Urinary bladder (tissue), 4 donors: ENCODE data around the gene DPP10. TPM values are rescaled to one million over a fixed set of nuclear protein-coding genes. Genes with fewer than 3 reads are reported as not detected.

Experiments used
- DNase-seq: peaks from one replicate; pipeline ENCODE4 v3.0.0-alpha.2; 2015; ENCODE audit errors: extremely low spot score
- H3K27ac ChIP-seq: one replicate; pipeline ENCODE4 v1.5.1; 2013; ENCODE audit warnings: low read depth, mild to moderate bottlenecking, moderate library complexity
- H3K36me3 ChIP-seq: one replicate; pipeline ENCODE4 v1.6.1; 2013; ENCODE audit warnings: mild to moderate bottlenecking, moderate library complexity; ENCODE audit not compliant: insufficient read depth
- H3K4me1 ChIP-seq: one replicate; pipeline ENCODE4 v1.6.1; 2013; ENCODE audit warnings: mild to moderate bottlenecking, moderate library complexity; ENCODE audit not compliant: insufficient read depth
- H3K4me3 ChIP-seq: one replicate; pipeline ENCODE4 v1.5.1; 2013; ENCODE audit warnings: low read depth, low read length
- WGBS: extraction: QIAGEN DNeasy Blood & Tissue Kit; methylation state at CpG from one replicate; pipeline ENCODE4 v1.1.7; 2013; 5-methylcytosine and 5-hydroxymethylcytosine counted together
- polyA plus RNA-seq: library from polyadenylated mRNA; stranded (reverse); fragments of 200-250 nt; gene quantifications from one replicate; pipeline ENCODE4 v1.2.3, GENCODE V29; 2013
- total RNA-seq: library from RNA; depleted of rRNA; stranded (reverse); fragments of >200 nt; gene quantifications from one replicate; pipeline ENCODE4 v1.2.3, GENCODE V29; 2014
- donor health status: healthy with polysubstance abuse.
- donor health status: healthy.

DPP10 gene
- total and polyA plus RNA-seq, 2 donors, result 0.32 to 12.4 TPM

DNA sequence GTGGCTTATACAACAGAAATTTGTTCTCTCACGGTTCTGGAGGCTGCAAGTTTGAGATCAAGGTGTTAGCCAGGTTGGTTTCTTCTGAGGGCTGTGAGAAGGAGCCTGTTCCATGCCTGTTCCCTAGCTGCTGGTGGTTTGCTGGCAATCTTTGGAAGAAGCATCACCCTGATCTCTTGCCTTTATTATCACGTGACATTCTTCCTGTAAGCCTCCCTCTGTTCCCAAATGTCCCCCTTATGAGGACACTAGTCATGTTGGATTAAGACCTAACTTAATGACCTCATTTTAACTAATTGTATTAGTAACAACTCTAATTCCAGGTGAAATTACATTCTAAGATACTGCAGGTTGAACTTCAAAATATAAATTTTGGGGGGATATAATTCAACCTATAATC is 135.2 kb downstream of the DPP10 start:
- H3K27ac ChIP-seq, result no peak overlapping the region
- no peak overlapping the region for H3K4me3 ChIP-seq
- H3K4me1 ChIP-seq, result no peaks in the 10 kb centered on the region
- 92% methylated on average over 2 of the region's 2 CpGs for WGBS
- H3K36me3 ChIP-seq, result no peaks in the 10 kb centered on the region
- DNase-seq, result no peak

GRCh38 chr2:114579542-114579941 is 137.1 kb downstream of the DPP10 start:
- no peak overlapping the region for H3K27ac ChIP-seq
- no peaks in the 10 kb centered on the region for H3K4me1 ChIP-seq
- no peaks in the 10 kb centered on the region for H3K36me3 ChIP-seq
- H3K4me3 ChIP-seq, result no peak overlapping the region
- under 1% methylated on average over 3 of the region's 3 CpGs for WGBS
- DNase-seq, result no peak

- 24% methylated on average over 6 of the region's 6 CpGs for WGBS
- no peak for DNase-seq
Measured at GRCh38 chr2:114580691-114581090, 138.2 kb downstream of the DPP10 start.

DNA sequence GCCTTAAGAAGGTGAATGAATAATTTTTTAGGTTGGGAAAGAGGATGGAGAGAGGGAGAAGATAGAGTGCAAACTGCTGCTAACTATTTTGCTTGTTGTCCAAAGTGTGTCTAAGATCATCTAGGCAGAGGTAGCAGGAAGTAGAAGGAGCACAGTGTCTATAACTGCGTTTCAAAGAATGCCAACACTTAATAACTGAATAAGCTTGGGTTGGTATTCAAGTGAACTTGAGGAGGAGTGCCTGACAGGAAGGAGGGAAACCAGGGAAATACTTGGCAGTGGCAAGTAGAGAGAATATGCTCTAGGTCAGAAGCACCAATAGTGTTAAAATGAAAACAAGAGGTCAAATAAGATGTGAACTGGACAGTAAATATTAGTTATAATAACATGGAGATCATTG is 155.9 kb downstream of the DPP10 start:
- DNase-seq, result no peak
- H3K36me3 ChIP-seq, result peaks cover under 1% of the 10 kb centered on the region
- no peaks in the 10 kb centered on the region for H3K4me1 ChIP-seq
- 68% methylated on average over 1 of the region's 1 CpG for WGBS
- no peak overlapping the region for H3K4me3 ChIP-seq
- no peak overlapping the region for H3K27ac ChIP-seq

More at GRCh38 chr2:114580691-114581090, 138.2 kb downstream of the DPP10 start:
- H3K4me3 ChIP-seq, result no peak overlapping the region
- no peak overlapping the region for H3K27ac ChIP-seq
- H3K36me3 ChIP-seq, result no peaks in the 10 kb centered on the region
- H3K4me1 ChIP-seq, result no peaks in the 10 kb centered on the region

- Histone ChIP-seq H3K4me1 (no peaks in the 10 kb centered on the region), H3K27ac (no peak overlapping the region), H3K36me3 (no peaks in the 10 kb centered on the region), H3K4me3 (no peak overlapping the region)
- WGBS, result 61% methylated on average over 4 of the region's 4 CpGs
- DNase-seq, result no peak
Measured at GRCh38 chr2:114609203-114609602, 166.8 kb downstream of the DPP10 start.

GRCh38 chr2:114609801-114610200 is 167.4 kb downstream of the DPP10 start:
- no peaks in the 10 kb centered on the region for H3K36me3 ChIP-seq
- WGBS, result 71% methylated on average over 8 of the region's 8 CpGs

DNA sequence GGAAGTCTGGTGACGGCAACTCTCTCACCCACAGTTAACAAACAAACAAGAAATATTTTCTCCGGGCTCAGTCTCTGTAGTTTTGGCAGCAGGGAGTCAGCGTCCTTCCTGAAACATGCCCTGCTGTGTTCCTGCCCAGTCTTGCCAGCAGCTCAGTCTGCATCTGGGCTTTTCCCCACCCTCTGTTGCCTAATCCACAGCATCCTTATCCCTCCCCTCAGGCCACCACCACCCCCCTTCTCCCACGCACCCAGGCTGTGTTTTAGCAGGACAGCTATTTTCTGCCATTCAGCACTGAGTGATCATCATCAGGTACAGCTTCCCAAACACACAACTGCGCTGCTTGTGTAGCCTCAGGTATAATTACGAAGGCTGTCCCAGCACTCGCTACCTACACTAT is 168.2 kb downstream of the DPP10 start:
- H3K36me3 ChIP-seq, result no peaks in the 10 kb centered on the region
- H3K4me3 ChIP-seq, result no peak overlapping the region
- DNase-seq, result no peak
- 45% methylated on average over 7 of the region's 7 CpGs for WGBS
- no peaks in the 10 kb centered on the region for H3K4me1 ChIP-seq
- no peak overlapping the region for H3K27ac ChIP-seq

More at GRCh38 chr2:114609801-114610200, 167.4 kb downstream of the DPP10 start:
- Histone ChIP-seq H3K4me3 (no peak overlapping the region), H3K4me1 (no peaks in the 10 kb centered on the region), H3K27ac (no peak overlapping the region)
- DNase-seq, result no peak

DNA sequence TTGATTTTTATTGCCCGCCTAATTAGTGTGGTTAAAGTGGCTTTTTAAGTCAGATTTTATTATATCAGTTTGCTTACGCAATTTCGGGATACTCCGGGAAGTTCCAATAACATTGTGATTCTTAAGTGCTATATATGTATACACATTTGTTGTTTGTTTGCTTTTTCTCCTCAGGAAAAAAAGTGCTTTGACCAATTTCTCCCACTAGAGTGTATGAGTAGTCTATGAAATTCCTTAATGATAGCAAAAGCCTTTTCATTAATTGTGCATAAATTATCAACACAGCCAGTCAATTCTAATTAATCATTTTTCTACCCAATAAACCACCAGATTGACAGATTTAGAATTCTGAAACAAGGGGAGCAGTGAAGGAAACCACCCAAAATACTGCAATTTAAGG is 172.2 kb downstream of the DPP10 start:
- Histone ChIP-seq H3K27ac (no peak overlapping the region), H3K4me3 (no peak overlapping the region), H3K4me1 (no peaks in the 10 kb centered on the region), H3K36me3 (no peaks in the 10 kb centered on the region)
- DNase-seq, result no peak
- WGBS, result 40% methylated on average over 4 of the region's 4 CpGs

GRCh38 chr2:114628481-114628880 is 186.0 kb downstream of the DPP10 start:
- Histone ChIP-seq H3K27ac (no peak overlapping the region), H3K4me1 (no peaks in the 10 kb centered on the region), H3K4me3 (no peak overlapping the region), H3K36me3 (no peaks in the 10 kb centered on the region)
- WGBS, result 73% methylated on average over 7 of the region's 7 CpGs
- DNase-seq, result no peak

- no peaks in the 10 kb centered on the region for H3K4me1 ChIP-seq
- H3K27ac ChIP-seq, result no peak overlapping the region
- no peak overlapping the region for H3K4me3 ChIP-seq
- no peak for DNase-seq
- H3K36me3 ChIP-seq, result no peaks in the 10 kb centered on the region
- 59% methylated on average over 6 of the region's 6 CpGs for WGBS
Measured at GRCh38 chr2:114631146-114631545, 188.7 kb downstream of the DPP10 start.

DNA sequence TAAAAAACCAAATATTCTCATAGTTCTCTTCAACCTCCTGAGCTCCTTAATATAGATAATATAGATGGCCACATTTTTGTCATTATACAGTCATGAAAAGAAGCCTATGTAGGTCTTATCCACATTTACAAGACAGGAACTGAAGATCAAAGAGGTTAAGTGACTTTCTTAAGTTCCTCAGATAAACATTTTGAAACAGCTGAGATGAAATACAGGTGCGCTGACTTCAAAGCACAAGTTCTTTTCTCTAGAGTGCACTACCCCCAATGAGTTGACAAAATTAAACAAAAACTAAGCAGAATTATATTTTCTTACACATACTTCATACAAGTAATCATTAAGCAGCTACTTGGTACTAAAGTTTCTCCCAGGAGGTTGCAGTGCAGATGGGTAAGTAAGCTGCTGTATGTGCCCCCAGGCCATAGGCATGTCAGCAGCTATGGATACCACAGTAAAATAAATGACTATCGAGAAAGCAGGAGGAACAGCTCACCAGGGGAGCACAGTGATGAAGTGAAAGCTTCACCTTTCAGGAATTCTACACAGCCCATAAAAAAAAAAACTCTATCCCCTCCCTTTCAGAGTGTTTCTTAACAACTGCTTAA is 199.8 kb downstream of the DPP10 start:
- no peak overlapping the region for H3K4me3 ChIP-seq
- DNase-seq, result no peak
- H3K27ac ChIP-seq, result no peak overlapping the region
- no peaks in the 10 kb centered on the region for H3K4me1 ChIP-seq
- H3K36me3 ChIP-seq, result no peaks in the 10 kb centered on the region
- WGBS, result 29% methylated on average over 2 of the region's 2 CpGs

DNA sequence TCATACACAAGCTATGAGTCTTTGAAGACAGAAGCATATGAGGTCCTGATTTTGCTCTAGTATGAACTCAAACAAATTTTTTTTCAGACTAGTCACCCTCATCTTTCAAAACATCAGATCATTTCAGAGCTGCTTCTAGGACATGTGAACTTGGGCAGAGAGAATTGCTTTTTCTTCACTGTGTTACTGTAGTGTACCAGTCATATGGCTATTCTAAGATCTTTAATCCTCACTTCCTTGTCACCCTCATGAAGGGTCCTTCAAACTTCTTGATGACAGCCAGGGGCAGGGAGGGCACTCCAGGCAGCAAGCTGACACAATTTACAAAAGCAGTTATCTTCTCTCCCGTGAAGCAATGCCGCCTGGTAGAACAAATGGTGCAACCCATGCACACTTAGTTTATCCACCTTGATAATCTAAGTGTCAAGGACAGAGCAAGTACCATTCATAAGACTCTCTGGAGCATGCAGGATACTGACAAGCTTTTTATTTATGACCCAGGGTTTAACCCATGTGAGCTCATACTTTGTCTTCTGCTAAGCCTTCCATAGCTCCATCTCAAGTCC is 200.6 kb downstream of the DPP10 start:
- H3K4me1 ChIP-seq, result no peaks in the 10 kb centered on the region
- H3K36me3 ChIP-seq, result no peaks in the 10 kb centered on the region
- no peak overlapping the region for H3K4me3 ChIP-seq
- no peak for DNase-seq
- 52% methylated on average over 2 of the region's 2 CpGs for WGBS
- H3K27ac ChIP-seq, result no peak overlapping the region

DNA sequence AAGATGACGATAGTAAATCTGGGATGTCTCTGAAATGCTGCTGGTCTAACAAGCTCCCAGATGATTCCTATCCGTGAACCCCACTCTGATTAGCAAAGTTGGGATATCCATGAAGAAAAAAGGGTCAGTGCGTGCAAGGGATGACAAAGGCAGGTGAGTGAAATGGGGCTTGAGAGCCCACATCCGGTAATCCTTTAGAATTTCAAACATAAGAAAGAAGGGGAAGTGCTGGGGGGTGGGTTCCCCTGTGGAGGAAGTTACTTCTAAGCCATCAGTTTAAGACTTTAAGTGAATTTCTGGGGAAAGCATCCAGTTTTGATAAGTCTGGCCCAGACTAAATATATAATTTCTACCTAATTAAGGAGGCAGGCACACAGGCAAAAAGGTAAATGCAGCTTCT is 209.5 kb downstream of the DPP10 start:
- Histone ChIP-seq H3K27ac (no peak overlapping the region), H3K4me3 (no peak overlapping the region), H3K36me3 (no peaks in the 10 kb centered on the region), H3K4me1 (no peaks in the 10 kb centered on the region)
- 60% methylated on average over 4 of the region's 4 CpGs for WGBS
- DNase-seq, result no peak

DNA sequence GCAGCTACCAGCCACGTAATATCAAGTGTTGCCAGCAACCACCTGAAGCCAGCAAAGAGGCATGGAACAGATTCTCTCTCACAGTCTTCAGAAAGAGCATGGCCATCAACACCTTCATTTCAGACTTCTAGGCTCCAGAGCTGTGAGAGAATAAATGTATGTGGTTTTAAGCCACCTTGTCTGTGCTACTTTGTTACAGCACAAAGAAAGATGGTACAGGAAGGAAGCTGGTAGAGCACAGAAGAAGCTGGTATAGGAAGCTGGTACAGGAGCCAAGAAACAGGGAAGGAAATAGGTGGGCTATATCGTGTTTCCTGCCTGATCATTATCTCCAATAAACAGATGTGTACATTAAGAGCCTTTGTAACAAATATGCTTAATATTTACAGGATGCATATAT is 217.4 kb downstream of the DPP10 start:
- Histone ChIP-seq H3K4me3 (no peak overlapping the region), H3K27ac (no peak overlapping the region), H3K36me3 (no peaks in the 10 kb centered on the region), H3K4me1 (no peaks in the 10 kb centered on the region)
- no peak for DNase-seq
- 68% methylated on average over 2 of the region's 2 CpGs for WGBS
